GM21576 (cell line): ENCODE data around the gene KIAA1958.
"Not testable (repeated sequence)": the region's sequence is repeated elsewhere in the genome, so short reads cannot be mapped to it uniquely, and the experiment has no call there.

ENCODE experiments used
- ATAC-seq: cut with Tn5 transposase; IDR thresholded peaks from one replicate; pipeline ENCODE4 v1.9.1; 2021; ENCODE audit warnings: mild to moderate bottlenecking, moderate library complexity; ENCODE audit not compliant: unreplicated experiment

KIAA1958 gene

GRCh38 chr9:112489876-112490666 is 3.4 kb downstream of the KIAA1958 start:
- ATAC-seq: no peak

- no peak for ATAC-seq
Observed at GRCh38 chr9:112493393-112494137, 6.9 kb downstream of the KIAA1958 start.

GRCh38 chr9:112494153-112494552 is 7.5 kb downstream of the KIAA1958 start:
- no peak for ATAC-seq

GRCh38 chr9:112495614-112496013 is 9.0 kb downstream of the KIAA1958 start:
- ATAC-seq: no peak

- ATAC-seq: no peak
Observed at GRCh38 chr9:112496074-112496722, 9.6 kb downstream of the KIAA1958 start.

- ATAC-seq: no peak
Observed at GRCh38 chr9:112500842-112501241, 14.2 kb downstream of the KIAA1958 start.

- no peak for ATAC-seq
Observed at GRCh38 chr9:112501287-112501686, 14.7 kb downstream of the KIAA1958 start.

- no peak for ATAC-seq
Observed at GRCh38 chr9:112502175-112502946, 15.7 kb downstream of the KIAA1958 start.

GRCh38 chr9:112503170-112503569 is 16.5 kb downstream of the KIAA1958 start:
- ATAC-seq: no peak

- ATAC-seq: no peak
Observed at GRCh38 chr9:112505086-112505485, 18.5 kb downstream of the KIAA1958 start.

GRCh38 chr9:112505607-112506006 is 19.0 kb downstream of the KIAA1958 start:
- no peak for ATAC-seq

- no peak for ATAC-seq
Observed at GRCh38 chr9:112506571-112506970, 19.9 kb downstream of the KIAA1958 start.

GRCh38 chr9:112507001-112507680 is 20.5 kb downstream of the KIAA1958 start:
- ATAC-seq: no peak

- no peak for ATAC-seq
Observed at GRCh38 chr9:112508377-112508776, 21.8 kb downstream of the KIAA1958 start.

GRCh38 chr9:112512377-112512776 is 25.8 kb downstream of the KIAA1958 start:
- not testable (repeated sequence) for ATAC-seq

GRCh38 chr9:112516769-112517168 is 30.1 kb downstream of the KIAA1958 start:
- no peak for ATAC-seq

- ATAC-seq: no peak
Observed at GRCh38 chr9:112520069-112520468, 33.4 kb downstream of the KIAA1958 start.

- no peak for ATAC-seq
Observed at GRCh38 chr9:112520656-112521055, 34.0 kb downstream of the KIAA1958 start.

GRCh38 chr9:112526973-112527372 is 40.3 kb downstream of the KIAA1958 start:
- no peak for ATAC-seq

GRCh38 chr9:112527959-112528358 is 41.3 kb downstream of the KIAA1958 start:
- no peak for ATAC-seq
